ENCODE results near the gene PSD.

The PSD gene

GRCh38 chr10:102412293-102412692 is 6.3 kb downstream of the PSD start:
- peaks cover 25% of the 10 kb centered on the region for H3K27me3 ChIP-seq (ENCODE audit: insufficient read depth, low read length, poor library complexity, severe bottlenecking)
- H4K20me1 ChIP-seq (ENCODE audit: insufficient read depth, low read length, poor library complexity, severe bottlenecking) = no peaks in the 10 kb centered on the region
- no peaks in the 10 kb centered on the region for H3K36me3 ChIP-seq (ENCODE audit: insufficient read depth, low read length)
- no peak overlapping the region for H3K4me2 ChIP-seq (ENCODE audit: low read depth, low read length, poor library complexity, severe bottlenecking)
- no peaks in the 10 kb centered on the region for H3F3A ChIP-seq (ENCODE audit: low read depth)
- TF ChIP-seq, protein P1, sequence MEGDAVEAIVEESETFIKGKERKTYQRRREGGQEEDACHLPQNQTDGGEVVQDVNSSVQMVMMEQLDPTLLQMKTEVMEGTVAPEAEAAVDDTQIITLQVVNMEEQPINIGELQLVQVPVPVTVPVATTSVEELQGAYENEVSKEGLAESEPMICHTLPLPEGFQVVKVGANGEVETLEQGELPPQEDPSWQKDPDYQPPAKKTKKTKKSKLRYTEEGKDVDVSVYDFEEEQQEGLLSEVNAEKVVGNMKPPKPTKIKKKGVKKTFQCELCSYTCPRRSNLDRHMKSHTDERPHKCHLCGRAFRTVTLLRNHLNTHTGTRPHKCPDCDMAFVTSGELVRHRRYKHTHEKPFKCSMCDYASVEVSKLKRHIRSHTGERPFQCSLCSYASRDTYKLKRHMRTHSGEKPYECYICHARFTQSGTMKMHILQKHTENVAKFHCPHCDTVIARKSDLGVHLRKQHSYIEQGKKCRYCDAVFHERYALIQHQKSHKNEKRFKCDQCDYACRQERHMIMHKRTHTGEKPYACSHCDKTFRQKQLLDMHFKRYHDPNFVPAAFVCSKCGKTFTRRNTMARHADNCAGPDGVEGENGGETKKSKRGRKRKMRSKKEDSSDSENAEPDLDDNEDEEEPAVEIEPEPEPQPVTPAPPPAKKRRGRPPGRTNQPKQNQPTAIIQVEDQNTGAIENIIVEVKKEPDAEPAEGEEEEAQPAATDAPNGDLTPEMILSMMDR (conservative IDR thresholded peaks at IDR 0.05; ENCODE audit: low read length) = no peak
- no peak for TF ChIP-seq EZH2phosphoT487 (IDR thresholded peaks at IDR 0.05; ENCODE audit: borderline replicate concordance)
- H3K9me3 ChIP-seq (ENCODE audit: insufficient read depth, low read depth, low read length) = no peaks in the 10 kb centered on the region
- no peaks in the 10 kb centered on the region for H3K9me2 ChIP-seq (replicated peaks; ENCODE audit: low read depth, low read length)
- H3K9ac ChIP-seq (ENCODE audit: low read depth, low read length, poor library complexity, severe bottlenecking) = no peak overlapping the region
- no peak overlapping the region for H2AFZ ChIP-seq (ENCODE audit: low read length)
- no peaks in the 10 kb centered on the region for H3K4me1 ChIP-seq (ENCODE audit: insufficient read depth, low read length, poor library complexity, severe bottlenecking)
- H3K79me2 ChIP-seq (ENCODE audit: insufficient read depth, low read length) = no peaks in the 10 kb centered on the region
- H3K4me3 ChIP-seq (ENCODE audit: low read length, poor library complexity, severe bottlenecking) = no peak overlapping the region

- no peak overlapping the region for H2AFZ ChIP-seq (ENCODE audit: low read length)
- H3K9me2 ChIP-seq (replicated peaks; ENCODE audit: low read depth, low read length) = no peaks in the 10 kb centered on the region
- H3K4me1 ChIP-seq (ENCODE audit: insufficient read depth, low read length, poor library complexity, severe bottlenecking) = no peaks in the 10 kb centered on the region
- H3F3A ChIP-seq (ENCODE audit: low read depth) = no peaks in the 10 kb centered on the region
- no peak overlapping the region for H3K9ac ChIP-seq (ENCODE audit: low read depth, low read length, poor library complexity, severe bottlenecking)
- no peak for TF ChIP-seq EZH2phosphoT487 (IDR thresholded peaks at IDR 0.05; ENCODE audit: borderline replicate concordance)
- TF ChIP-seq, protein P1 (conservative IDR thresholded peaks at IDR 0.05; ENCODE audit: low read length) = no peak
- H3K27me3 ChIP-seq (ENCODE audit: insufficient read depth, low read length, poor library complexity, severe bottlenecking) = peaks cover 25% of the 10 kb centered on the region
- no peaks in the 10 kb centered on the region for H3K79me2 ChIP-seq (ENCODE audit: insufficient read depth, low read length)
- no peak overlapping the region for H3K4me2 ChIP-seq (ENCODE audit: low read depth, low read length, poor library complexity, severe bottlenecking)
- H3K9me3 ChIP-seq (ENCODE audit: insufficient read depth, low read depth, low read length) = no peaks in the 10 kb centered on the region
- no peaks in the 10 kb centered on the region for H3K36me3 ChIP-seq (ENCODE audit: insufficient read depth, low read length)
- no peak overlapping the region for H3K4me3 ChIP-seq (ENCODE audit: low read length, poor library complexity, severe bottlenecking)
- H4K20me1 ChIP-seq (ENCODE audit: insufficient read depth, low read length, poor library complexity, severe bottlenecking) = no peaks in the 10 kb centered on the region
These were observed 7.0 kb downstream of the PSD start for GRCh38 chr10:102411341-102412255.

GRCh38 chr10:102410429-102411073 is 8.0 kb downstream of the PSD start:
- H4K20me1 ChIP-seq (ENCODE audit: insufficient read depth, low read length, poor library complexity, severe bottlenecking) = no peaks in the 10 kb centered on the region
- no peak overlapping the region for H3K4me3 ChIP-seq (ENCODE audit: low read length, poor library complexity, severe bottlenecking)
- H3K9me2 ChIP-seq (replicated peaks; ENCODE audit: low read depth, low read length) = no peaks in the 10 kb centered on the region
- H3K4me2 ChIP-seq (ENCODE audit: low read depth, low read length, poor library complexity, severe bottlenecking) = no peak overlapping the region
- no peak overlapping the region for H3K9ac ChIP-seq (ENCODE audit: low read depth, low read length, poor library complexity, severe bottlenecking)
- no peaks in the 10 kb centered on the region for H3F3A ChIP-seq (ENCODE audit: low read depth)
- H3K27me3 ChIP-seq (ENCODE audit: insufficient read depth, low read length, poor library complexity, severe bottlenecking) = peaks cover 25% of the 10 kb centered on the region
- no peak overlapping the region for H2AFZ ChIP-seq (ENCODE audit: low read length)
- TF ChIP-seq EZH2phosphoT487 (IDR thresholded peaks at IDR 0.05; ENCODE audit: borderline replicate concordance) = no peak
- TF ChIP-seq, protein P1 (conservative IDR thresholded peaks at IDR 0.05; ENCODE audit: low read length) = no peak
- no peaks in the 10 kb centered on the region for H3K9me3 ChIP-seq (ENCODE audit: insufficient read depth, low read depth, low read length)
- H3K79me2 ChIP-seq (ENCODE audit: insufficient read depth, low read length) = no peaks in the 10 kb centered on the region
- H3K4me1 ChIP-seq (ENCODE audit: insufficient read depth, low read length, poor library complexity, severe bottlenecking) = no peaks in the 10 kb centered on the region
- no peaks in the 10 kb centered on the region for H3K36me3 ChIP-seq (ENCODE audit: insufficient read depth, low read length)
